Parathyroid adenoma (tissue), 2 donors: ENCODE data around the gene OSTF1.

Experiments used
- H2AFZ ChIP-seq: fragments of 300-600 bp; sonication (generic); one replicate; pipeline ENCODE4 v1.7.0; 2017; ENCODE audit warnings: antibody characterized with exemption, mild to moderate bottlenecking
- H3K27ac ChIP-seq: fragments of 300-600 bp; sonication (generic); one replicate; pipeline ENCODE4 v1.7.0; 2017
- H3K27me3 ChIP-seq: fragments of 300-600 bp; sonication (generic); one replicate; pipeline ENCODE4 v1.7.0; 2017; ENCODE audit warnings: low read length; ENCODE audit not compliant: control insufficient read depth, insufficient read depth
- H3K36me3 ChIP-seq: fragments of 300-600 bp; sonication (generic); one replicate; pipeline ENCODE4 v1.7.0; 2017; ENCODE audit warnings: low read length; ENCODE audit not compliant: control insufficient read depth, insufficient read depth
- H3K4me1 ChIP-seq: fragments of 300-600 bp; sonication (generic); one replicate; pipeline ENCODE4 v1.7.0; 2017; ENCODE audit warnings: control low read depth
- H3K4me2 ChIP-seq: fragments of 300-600 bp; sonication (generic); one replicate; pipeline ENCODE4 v1.7.0; 2017; ENCODE audit warnings: low read length
- H3K4me3 ChIP-seq: fragments of 300-600 bp; sonication (generic); one replicate; pipeline ENCODE4 v1.7.0; 2017; ENCODE audit warnings: low read depth, low read length
- H3K79me2 ChIP-seq: fragments of 300-600 bp; sonication (generic); one replicate; pipeline ENCODE4 v1.7.0; 2017; ENCODE audit warnings: control low read depth
- H3K9ac ChIP-seq: fragments of 300-600 bp; sonication (generic); one replicate; pipeline ENCODE4 v1.7.0; 2017; ENCODE audit warnings: mild to moderate bottlenecking
- H3K9me3 ChIP-seq: fragments of 300-600 bp; sonication (generic); one replicate; pipeline ENCODE4 v1.7.0; 2017; ENCODE audit warnings: low read length; ENCODE audit not compliant: control insufficient read depth
- CTCF ChIP-seq: fragments of 300-600 bp; sonication (generic); IDR thresholded peaks from one replicate; pipeline ENCODE4 v1.7.0; 2017; ENCODE audit warnings: antibody characterized with exemption, mild to moderate bottlenecking
- donor health status: primary hyperparathyroidism.

The OSTF1 gene

GRCh38 chr9:75046725-75047345, 41.5 kb upstream of the OSTF1 start:
- no peaks in the 10 kb centered on the region for H3K79me2 ChIP-seq
- H2AFZ ChIP-seq, result no peak overlapping the region
- no peak overlapping the region for H3K27ac ChIP-seq
- no peaks in the 10 kb centered on the region for H3K4me1 ChIP-seq
- no peaks in the 10 kb centered on the region for H3K9me3 ChIP-seq
- H3K4me3 ChIP-seq, result no peak overlapping the region
- no peak overlapping the region for H3K9ac ChIP-seq
- H3K27me3 ChIP-seq, result no peaks in the 10 kb centered on the region
- no peak overlapping the region for H3K4me2 ChIP-seq
- no peaks in the 10 kb centered on the region for H3K36me3 ChIP-seq
- no peak for TF ChIP-seq CTCF

- no peaks in the 10 kb centered on the region for H3K9me3 ChIP-seq
- H3K4me1 ChIP-seq, result no peaks in the 10 kb centered on the region
- H3K79me2 ChIP-seq, result no peaks in the 10 kb centered on the region
- TF ChIP-seq CTCF, result no peak
- H3K4me3 ChIP-seq, result no peak overlapping the region
- H2AFZ ChIP-seq, result no peak overlapping the region
- no peak overlapping the region for H3K4me2 ChIP-seq
- no peaks in the 10 kb centered on the region for H3K36me3 ChIP-seq
- H3K9ac ChIP-seq, result no peak overlapping the region
- no peaks in the 10 kb centered on the region for H3K27me3 ChIP-seq
- no peak overlapping the region for H3K27ac ChIP-seq
Observed at GRCh38 chr9:75047506-75047905, 40.8 kb upstream of the OSTF1 start.

- Histone ChIP-seq H3K4me2 (no peak overlapping the region), H3K4me3 (no peak overlapping the region), H2AFZ (no peak overlapping the region), H3K27me3 (no peaks in the 10 kb centered on the region), H3K4me1 (no peaks in the 10 kb centered on the region), H3K9me3 (no peaks in the 10 kb centered on the region), H3K27ac (no peak overlapping the region), H3K9ac (no peak overlapping the region), H3K79me2 (no peaks in the 10 kb centered on the region), H3K36me3 (no peaks in the 10 kb centered on the region)
- TF ChIP-seq CTCF, result no peak
Observed at GRCh38 chr9:75051285-75051684, 37.0 kb upstream of the OSTF1 start.

GRCh38 chr9:75053869-75054268, 34.4 kb upstream of the OSTF1 start:
- Histone ChIP-seq H3K9me3 (no peaks in the 10 kb centered on the region), H3K79me2 (no peaks in the 10 kb centered on the region), H3K4me2 (no peak overlapping the region), H3K36me3 (no peaks in the 10 kb centered on the region), H3K4me3 (no peak overlapping the region), H2AFZ (no peak overlapping the region), H3K9ac (no peak overlapping the region), H3K27me3 (no peaks in the 10 kb centered on the region), H3K4me1 (no peaks in the 10 kb centered on the region), H3K27ac (no peak overlapping the region)
- no peak for TF ChIP-seq CTCF

- TF ChIP-seq CTCF, result no peak
- H2AFZ ChIP-seq, result no peak overlapping the region
Observed at GRCh38 chr9:75054368-75055001, 33.8 kb upstream of the OSTF1 start.

More at GRCh38 chr9:75054368-75055001, 33.8 kb upstream of the OSTF1 start:
- no peaks in the 10 kb centered on the region for H3K9me3 ChIP-seq
- H3K36me3 ChIP-seq, result no peaks in the 10 kb centered on the region
- H3K9ac ChIP-seq, result no peak overlapping the region
- no peak overlapping the region for H3K27ac ChIP-seq
- H3K79me2 ChIP-seq, result no peaks in the 10 kb centered on the region
- no peak overlapping the region for H3K4me3 ChIP-seq
- H3K27me3 ChIP-seq, result no peaks in the 10 kb centered on the region
- no peaks in the 10 kb centered on the region for H3K4me1 ChIP-seq
- no peak overlapping the region for H3K4me2 ChIP-seq
